HTR-8/SVneo (cell line): ENCODE data around the gene HSDL2.
A peak's percentile ranks its signal among the peaks of the same experiment; 100 is the strongest.
"Not testable (repeated sequence)": the region's sequence is repeated elsewhere in the genome, so short reads cannot be mapped to it uniquely, and the experiment has no call there.

ENCODE experiments used
- DNase-seq: peaks from one replicate; pipeline ENCODE4 v3.0.0; 2011; ENCODE audit warnings: low spot score, mixed read lengths; ENCODE audit not compliant: insufficient read length
- FAIRE-seq: peaks from 2 replicates; lab custom pipeline; 2011; peaks lifted over from hg19 to GRCh38; lab: Jason Lieb, UNC

Gene HSDL2

DNA sequence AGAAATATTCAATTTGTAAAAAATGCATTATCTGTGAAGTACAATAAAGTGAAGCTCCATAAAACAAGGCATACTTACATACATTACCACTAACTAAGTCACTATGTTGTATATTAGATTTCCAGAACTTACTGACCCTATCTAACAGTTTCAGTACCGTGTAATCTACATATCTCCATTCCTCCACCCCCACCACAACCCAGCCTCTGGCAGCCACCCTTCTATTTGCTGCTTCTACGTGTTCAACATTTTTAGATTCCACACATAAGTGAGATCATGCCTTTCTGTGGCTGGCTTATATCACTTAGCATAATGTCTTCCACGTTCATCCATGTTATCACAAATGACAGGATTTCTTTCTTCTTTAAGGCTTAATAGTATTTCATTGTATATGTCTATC is 15.1 kb upstream of the HSDL2 start:
- FAIRE-seq: no peak

GRCh38 chr9:112365257-112365656 is 14.7 kb upstream of the HSDL2 start:
- not testable (repeated sequence) for DNase-seq, FAIRE-seq

More for the DNA sequence above, 15.1 kb upstream of the HSDL2 start:
- no peak for DNase-seq

GRCh38 chr9:112366591-112366990 is 13.3 kb upstream of the HSDL2 start:
- FAIRE-seq (no peak), DNase-seq (no peak)

DNA sequence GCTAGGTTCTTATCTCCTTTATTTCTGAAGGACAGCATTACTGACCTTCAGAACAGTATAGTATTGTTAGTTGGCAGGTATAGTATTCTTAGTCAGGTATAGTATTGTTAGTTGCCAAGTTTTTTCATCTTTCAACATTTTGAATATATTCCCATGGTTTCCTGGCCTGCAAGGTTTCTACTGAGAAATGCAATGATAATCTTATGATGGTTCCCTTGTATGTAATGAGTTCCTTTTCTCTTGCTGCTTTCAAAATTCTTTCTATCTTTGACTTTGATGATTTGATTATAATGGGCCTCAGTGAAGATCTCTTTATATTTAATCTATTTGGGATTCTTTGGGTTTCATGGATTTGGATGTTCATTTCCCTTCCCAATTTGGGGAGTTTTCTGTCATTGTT is 12.4 kb upstream of the HSDL2 start:
- DNase-seq (no peak), FAIRE-seq (no peak)

DNA sequence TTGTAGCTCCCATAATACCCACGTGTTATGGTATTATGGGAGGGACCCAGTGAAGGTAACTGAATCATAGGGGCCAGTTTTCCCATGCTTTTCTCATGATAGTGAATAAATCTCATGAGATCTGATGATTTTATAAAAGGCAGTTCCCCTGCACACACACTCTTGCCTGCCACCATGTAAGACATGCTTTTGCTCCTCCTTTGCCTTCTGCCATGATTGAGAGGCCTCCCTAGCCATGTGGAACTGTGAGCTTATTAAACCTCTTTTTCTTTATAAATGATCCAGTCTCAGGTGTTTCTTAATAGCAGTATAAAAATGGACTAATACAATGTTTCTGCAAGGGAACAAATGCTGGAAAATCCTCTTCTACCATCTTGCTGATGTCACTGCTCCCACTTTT is 10.1 kb upstream of the HSDL2 start:
- FAIRE-seq: no peak
- DNase-seq: no peak

GRCh38 chr9:112371060-112371459 is 8.8 kb upstream of the HSDL2 start:
- FAIRE-seq (no peak), DNase-seq (no peak)

DNA sequence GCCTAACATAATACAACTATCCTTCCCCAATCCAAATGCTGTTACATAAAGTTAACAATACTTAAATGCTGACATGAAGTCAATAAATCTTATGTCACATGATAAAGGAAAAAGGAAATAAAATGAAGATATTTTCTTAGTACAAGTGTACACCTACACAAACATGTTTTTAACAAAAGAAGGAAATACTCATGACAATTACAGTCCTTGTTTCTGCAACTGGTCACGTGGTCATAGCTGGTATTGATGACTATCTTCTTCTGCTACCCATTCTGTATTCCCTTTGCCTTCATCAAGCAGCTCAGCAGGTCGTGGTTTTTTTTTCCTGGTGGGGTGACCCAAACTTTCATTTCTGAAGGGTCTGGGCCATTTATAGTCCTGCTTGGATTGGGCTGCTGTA is 6.2 kb upstream of the HSDL2 start:
- not testable (repeated sequence) for FAIRE-seq, DNase-seq

- not testable (repeated sequence) for FAIRE-seq, DNase-seq
Measured at GRCh38 chr9:112374232-112374631, 5.7 kb upstream of the HSDL2 start.

- FAIRE-seq: no peak
- no peak for DNase-seq
Measured at GRCh38 chr9:112375361-112375760, 4.5 kb upstream of the HSDL2 start.

DNA sequence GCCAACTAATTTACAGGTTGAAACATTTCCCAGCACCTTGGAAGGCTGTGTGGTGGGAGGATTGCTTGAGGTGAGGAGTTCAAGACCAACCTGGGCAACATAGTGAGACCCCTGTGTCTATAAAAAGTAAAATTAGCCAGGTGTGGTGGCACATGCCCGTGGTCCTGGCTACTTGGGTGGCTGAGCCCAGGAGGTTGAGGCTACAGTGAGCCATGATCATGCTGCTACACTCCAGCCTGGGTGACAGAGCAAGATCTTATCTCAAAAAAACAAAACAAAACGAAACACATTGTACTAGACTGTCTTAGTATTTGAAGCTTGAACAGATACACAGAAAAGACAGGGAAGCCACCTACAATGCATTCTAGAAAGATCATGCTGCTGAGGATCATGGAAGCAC is 2.8 kb upstream of the HSDL2 start:
- DNase-seq: no peak
- FAIRE-seq: no peak

DNA sequence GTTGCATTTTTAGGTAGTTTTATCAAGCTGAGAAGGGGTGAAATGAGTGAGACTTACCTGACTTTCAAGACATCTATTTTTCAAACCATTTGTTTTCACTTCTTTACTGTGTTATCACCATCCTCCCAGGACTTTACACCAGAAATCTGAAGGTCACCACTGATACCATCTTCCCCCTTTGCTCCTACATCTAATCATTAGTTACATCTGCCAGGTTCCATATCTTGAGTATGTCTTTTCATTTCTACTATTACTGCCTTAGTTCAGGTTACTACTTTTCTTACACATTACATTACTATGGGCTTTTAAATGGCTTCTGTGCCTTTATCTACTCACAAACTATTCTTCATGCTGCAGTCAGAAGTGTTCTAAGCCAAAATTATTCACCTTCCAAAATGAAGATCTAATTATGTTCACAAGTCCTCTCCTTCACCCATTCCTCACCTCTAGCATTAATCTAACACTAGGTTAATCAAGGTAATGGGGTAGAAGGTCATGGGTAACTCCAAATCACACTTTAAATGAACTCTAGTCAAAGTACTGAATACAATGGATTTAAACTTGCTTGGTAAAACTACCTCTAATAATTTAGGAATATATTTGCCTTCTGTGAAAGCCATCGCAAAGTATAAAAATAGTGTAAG is 2.1 kb upstream of the HSDL2 start:
- no peak for DNase-seq
- no peak for FAIRE-seq

DNA sequence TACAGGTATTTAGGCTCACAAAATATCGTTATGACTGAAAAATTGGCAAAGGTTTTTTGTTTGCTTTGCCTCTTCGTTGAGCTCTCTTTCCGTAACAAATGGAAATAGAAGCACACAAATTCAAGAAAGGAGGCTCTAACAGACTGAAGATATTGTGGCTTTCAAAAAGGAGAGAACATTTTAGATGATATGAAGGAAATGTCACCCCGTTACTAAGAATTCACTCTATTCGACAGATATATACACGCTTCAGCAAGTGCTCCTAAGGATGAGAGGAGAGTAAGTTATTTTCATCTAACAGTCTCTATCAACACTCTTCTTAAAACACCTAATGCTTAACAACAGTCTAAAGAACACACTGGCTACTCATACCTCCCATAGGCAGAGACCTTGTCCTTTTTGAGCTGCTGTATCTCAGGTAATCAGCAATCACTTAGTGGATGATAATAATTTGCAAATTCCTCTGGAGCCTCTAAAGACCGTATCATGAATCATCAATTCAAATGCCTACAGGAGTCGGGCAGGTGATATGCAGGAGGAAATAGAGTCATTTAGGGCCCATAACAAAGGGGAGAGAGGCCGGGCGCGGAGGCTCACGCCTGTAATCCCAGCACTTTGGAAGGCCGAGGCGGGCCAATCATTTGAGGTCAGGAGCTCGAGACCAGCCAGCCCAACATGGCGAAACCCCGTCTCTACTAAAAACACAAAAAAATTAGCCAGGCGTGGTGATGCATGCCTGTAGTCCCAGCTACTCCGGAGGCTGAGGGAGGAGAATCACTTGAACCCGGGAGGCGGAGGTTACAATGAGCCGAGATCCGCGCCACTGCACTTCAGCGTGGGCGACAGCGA is 1.4 kb upstream of the HSDL2 start:
- FAIRE-seq: no peak

GRCh38 chr9:112379177-112380101 is 469 bp upstream of the HSDL2 start:
- no peak for FAIRE-seq
- peak; percentile 96 for DNase-seq

More for the DNA sequence above, 1.4 kb upstream of the HSDL2 start:
- DNase-seq: no peak

DNA sequence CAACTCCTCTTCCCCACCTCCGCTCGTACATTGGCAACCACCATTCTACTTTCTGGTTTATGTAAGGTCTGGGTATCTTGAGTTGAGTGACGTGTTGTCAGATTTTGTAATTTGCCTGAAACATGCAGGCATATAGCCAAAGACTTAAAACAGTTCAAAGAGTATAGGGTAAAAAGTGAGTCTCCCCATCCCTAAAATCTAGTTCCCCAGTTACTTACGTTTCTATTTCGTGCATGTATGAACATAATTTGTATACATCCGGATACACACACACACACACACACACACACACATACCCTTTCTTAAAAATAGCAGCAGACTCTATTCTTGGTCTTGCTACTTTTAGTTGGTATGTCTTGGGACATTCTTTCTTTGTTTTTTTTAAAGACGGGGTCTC is 915 bp downstream of the HSDL2 start:
- DNase-seq (no peak), FAIRE-seq (no peak)

GRCh38 chr9:112382066-112382465 is 2.2 kb downstream of the HSDL2 start:
- DNase-seq (no peak), FAIRE-seq (no peak)

GRCh38 chr9:112382501-112383364 is 2.8 kb downstream of the HSDL2 start:
- FAIRE-seq: no peak
- no peak for DNase-seq

DNA sequence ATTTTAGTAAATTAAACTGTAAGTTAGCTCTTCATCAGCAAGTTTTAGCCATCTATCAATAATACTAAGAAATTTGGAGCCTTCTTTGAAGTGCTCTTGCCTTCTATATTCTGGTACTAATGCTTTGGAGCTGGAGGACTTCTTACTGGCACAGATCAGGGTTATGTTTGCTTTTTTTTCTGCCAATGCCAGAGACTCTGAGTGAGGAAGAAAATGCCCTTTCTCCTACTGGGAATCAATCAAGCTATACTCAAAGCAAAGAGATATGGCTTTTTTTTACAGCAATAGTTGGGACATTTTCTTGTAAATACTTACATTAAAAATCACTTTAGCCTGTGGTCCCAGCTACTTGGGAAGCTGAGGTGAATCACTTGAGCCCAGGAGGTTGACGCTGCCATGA is 4.3 kb downstream of the HSDL2 start:
- DNase-seq (no peak), FAIRE-seq (no peak)

DNA sequence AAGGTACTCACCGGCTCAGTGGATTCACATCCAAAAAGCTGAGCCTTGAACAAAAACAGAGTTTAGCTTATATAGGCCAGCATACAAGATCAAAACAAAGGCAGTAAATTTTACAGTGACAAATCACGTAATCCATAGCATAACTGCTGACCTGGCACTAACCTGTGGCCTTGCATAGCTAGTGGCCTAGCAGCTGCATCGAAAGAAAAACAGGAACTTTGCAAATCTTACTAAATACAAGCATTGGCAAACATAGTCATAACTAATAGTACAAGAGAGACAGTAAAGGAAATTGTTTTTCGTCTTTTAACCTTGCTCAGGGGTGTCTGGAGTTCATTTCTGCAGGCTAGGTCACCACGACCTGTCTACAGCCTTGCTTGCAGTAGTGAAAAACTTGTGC is 4.8 kb downstream of the HSDL2 start:
- no peak for DNase-seq

GRCh38 chr9:112387115-112387514 is 7.2 kb downstream of the HSDL2 start:
- no peak for FAIRE-seq

More for the DNA sequence above, 4.8 kb downstream of the HSDL2 start:
- FAIRE-seq: no peak

GRCh38 chr9:112389897-112390296 is 10.0 kb downstream of the HSDL2 start:
- not testable (repeated sequence) for FAIRE-seq, DNase-seq

More at GRCh38 chr9:112387115-112387514, 7.2 kb downstream of the HSDL2 start:
- DNase-seq: no peak
